ENCODE results near the gene EGLN3. TPM values are rescaled to one million over a fixed set of nuclear protein-coding genes. Genes with fewer than 3 reads are reported as not detected.

EGLN3 gene
- total and polyA plus RNA-seq, 2 donors (not counting 3 experiments of a cell fraction or from before 2014, with no cell fraction given): 0.20 TPM; not detected in 1

GRCh38 chr14:33956640-33957039, 5.8 kb upstream of the EGLN3 start:
- Histone ChIP-seq H3K9me3 (replicated peaks; ENCODE audit: control insufficient read depth, insufficient read depth, low read length) (no peaks in the 10 kb centered on the region), H4K20me1 (replicated peaks; ENCODE audit: control insufficient read depth, extremely low read depth, insufficient read depth, low read length) (no peaks in the 10 kb centered on the region), H3K9ac (replicated peaks; ENCODE audit: extremely low read depth, insufficient read depth, low read length) (no peak overlapping the region), H3K4me2 (ENCODE audit: insufficient read depth, low read length) (no peak overlapping the region), H3K9me1 (replicated peaks; ENCODE audit: control insufficient read depth, extremely low read depth, insufficient read depth, low read length) (no peaks in the 10 kb centered on the region), H3K36me3 (ENCODE audit: control insufficient read depth in 2 of 2, extremely low read depth in 1 of 2, insufficient read depth in 2 of 2, low read length in 2 of 2) (no peaks in the 10 kb centered on the region), H3K79me2 (ENCODE audit: control insufficient read depth, insufficient read depth, low read length) (no peaks in the 10 kb centered on the region), H3K4me3 (replicated peaks in 1 of 3; ENCODE audit: insufficient read depth in 1 of 3, low read depth in 1 of 3, low read length in 3 of 3) (no peak overlapping the region), H2AFZ (ENCODE audit: low read depth, low read length) (no peak overlapping the region), H3K27ac (ENCODE audit: insufficient read depth, low read depth, low read length) (no peak overlapping the region), H3K27me3 (ENCODE audit: control insufficient read depth in 2 of 2, insufficient read depth in 2 of 2, low read length in 2 of 2) (peaks cover 13 to 28% of the 10 kb centered on the region in 2 experiments), H3K4me1 (ENCODE audit: control insufficient read depth, extremely low read depth, insufficient read depth, low read length) (no peaks in the 10 kb centered on the region)
- BruUV-seq (replicated peaks): no TSS peak
- POLR2A ChIA-PET: no interaction called here
- intact Hi-C loops (cut with micrococcal nuclease): no loop called here
- no peak for FAIRE-seq
- CTCF ChIA-PET: interaction anchor here (1.4 kb wide), 1 partner anchor 102 kb away, joined by 3 read pairs; no protein-coding TSS in a partner anchor
- DNase-seq (ENCODE audit: low read depth, low spot score): no peak
- TF ChIP-seq MYC (IDR thresholded peaks at IDR 0.05; ENCODE audit: low read depth, low read length) (no peak), JUN (IDR thresholded peaks at IDR 0.05; ENCODE audit: borderline replicate concordance, insufficient read depth, insufficient read length, low read depth) (no peak), GATA2 (IDR thresholded peaks at IDR 0.05; ENCODE audit: insufficient read depth, insufficient read length, low read depth, low read length) (no peak), CTCF (IDR thresholded peaks at IDR 0.05; ENCODE audit: extremely low read depth in 1 of 2, insufficient read depth in 1 of 2, low read depth in 1 of 2, low read length in 2 of 2) (no peak), POLR2AphosphoS5 (IDR thresholded peaks at IDR 0.05; ENCODE audit: insufficient read depth, low read depth, low read length) (no peak), MAX (IDR thresholded peaks at IDR 0.05; ENCODE audit: insufficient read depth, insufficient read length) (no peak), POLR2A (IDR thresholded peaks at IDR 0.05; ENCODE audit: low read depth, low read length) (no peak), FOS (IDR thresholded peaks at IDR 0.05; ENCODE audit: borderline replicate concordance, insufficient read depth, low read length) (no peak), EZH2 (IDR thresholded peaks at IDR 0.05; ENCODE audit: borderline replicate concordance, low read depth, low read length, severe bottlenecking) (no peak)
- dilution Hi-C loops (cut with MboI; ENCODE audit: extremely low pct_ligation_motif_present, low sequenced_read_pairs): no loop called here

Measured in endothelial cell of umbilical vein (primary cell).